GM12872 (cell line): ENCODE results near the gene COL5A3.

Experiments
- CTCF ChIP-seq: IDR thresholded peaks from 3 replicates; pipeline ENCODE4 v1.5.1; 2011; ENCODE audit warnings: low read depth, mild to moderate bottlenecking, low read length, moderate library complexity; ENCODE audit not compliant: insufficient read depth

COL5A3 gene

GRCh38 chr19:9914001-9914314 is 96.3 kb downstream of the COL5A3 start:
- TF ChIP-seq CTCF: no peak

- TF ChIP-seq CTCF: no peak
Measured at GRCh38 chr19:9913237-9914000, 96.9 kb downstream of the COL5A3 start.

GRCh38 chr19:9912551-9913236 is 97.6 kb downstream of the COL5A3 start:
- TF ChIP-seq CTCF: no peak

- TF ChIP-seq CTCF: no peak
Measured at GRCh38 chr19:9911524-9912185, 98.6 kb downstream of the COL5A3 start.

GRCh38 chr19:9910625-9911024 is 99.7 kb downstream of the COL5A3 start:
- TF ChIP-seq CTCF: no peak
